Large intestine (tissue), 3 donors: ENCODE measurements around the gene ZFR. TPM values are rescaled to one million over a fixed set of nuclear protein-coding genes. Genes with fewer than 3 reads are reported as not detected.

Experiments
- DNase-seq, 2 donors: peaks; one replicate each; pipeline versions ENCODE4 v3.0.0 to v3.0.0-alpha.2; 2013
- H3K27ac ChIP-seq: one replicate; pipeline ENCODE4 v1.5.1; 2013; ENCODE audit warnings: low read length
- H3K27me3 ChIP-seq: 2 replicates; pipeline ENCODE4 v1.6.1; 2013; ENCODE audit warnings: low read length; ENCODE audit not compliant: control insufficient read depth, insufficient read depth
- H3K36me3 ChIP-seq: 2 replicates; pipeline ENCODE4 v1.6.1; 2013; ENCODE audit warnings: low read length; ENCODE audit not compliant: control insufficient read depth, insufficient read depth
- H3K4me1 ChIP-seq: one replicate; pipeline ENCODE4 v1.6.1; 2013; ENCODE audit warnings: low read length; ENCODE audit not compliant: control insufficient read depth, insufficient read depth
- H3K4me3 ChIP-seq: one replicate; pipeline ENCODE4 v1.5.1; 2013; ENCODE audit warnings: low read length
- H3K9me3 ChIP-seq: one replicate; pipeline ENCODE4 v1.6.1; 2013; ENCODE audit warnings: mild to moderate bottlenecking, low read depth, low read length, moderate library complexity; ENCODE audit not compliant: control insufficient read depth
- WGBS: methylation state at CpG from one replicate; pipeline ENCODE4 v1.1.5; 2013; ENCODE audit warnings: low lambda C conversion rate; ENCODE audit not compliant: insufficient coverage; 5-methylcytosine and 5-hydroxymethylcytosine counted together
- polyA plus RNA-seq: library from polyadenylated mRNA; unstranded; fragments of 120-200 nt; gene quantifications from one replicate; pipeline ENCODE4 v1.2.1, GENCODE V29; 2013

Gene ZFR
- polyA plus RNA-seq, 1 donor: 75.2 TPM

GRCh38 chr5:32346869-32347268 is 97.7 kb downstream of the ZFR start:
- Histone ChIP-seq H3K27ac (no peak overlapping the region), H3K4me3 (no peak overlapping the region), H3K27me3 (no peaks in the 10 kb centered on the region), H3K4me1 (no peaks in the 10 kb centered on the region), H3K9me3 (peaks cover 4% of the 10 kb centered on the region), H3K36me3 (no peaks in the 10 kb centered on the region)
- no peak for DNase-seq
- WGBS: 96% methylated on average over 2 of the region's 2 CpGs

GRCh38 chr5:32343058-32343672 is 101.4 kb downstream of the ZFR start:
- Histone ChIP-seq H3K27me3 (no peaks in the 10 kb centered on the region), H3K36me3 (no peaks in the 10 kb centered on the region), H3K27ac (no peak overlapping the region), H3K9me3 (peaks cover 17% of the 10 kb centered on the region), H3K4me1 (no peaks in the 10 kb centered on the region), H3K4me3 (no peak overlapping the region)
- WGBS: 80% methylated on average over 2 of the region's 2 CpGs
- DNase-seq: no peak

GRCh38 chr5:32342656-32343055 is 101.9 kb downstream of the ZFR start:
- no peak overlapping the region for H3K27ac ChIP-seq
- no peaks in the 10 kb centered on the region for H3K36me3 ChIP-seq
- no peak for DNase-seq
- H3K4me3 ChIP-seq: no peak overlapping the region
- peaks cover 17% of the 10 kb centered on the region for H3K9me3 ChIP-seq
- 59% methylated on average over 2 of the region's 4 CpGs for WGBS
- no peaks in the 10 kb centered on the region for H3K4me1 ChIP-seq
- H3K27me3 ChIP-seq: no peaks in the 10 kb centered on the region

GRCh38 chr5:32339878-32340277 is 104.7 kb downstream of the ZFR start:
- no peaks in the 10 kb centered on the region for H3K4me1 ChIP-seq
- WGBS: no CpG with 5 or more reads among the region's 4 CpGs
- H3K4me3 ChIP-seq: no peak overlapping the region
- no peaks in the 10 kb centered on the region for H3K36me3 ChIP-seq
- H3K27ac ChIP-seq: no peak overlapping the region
- no peaks in the 10 kb centered on the region for H3K27me3 ChIP-seq
- no peak for DNase-seq
- H3K9me3 ChIP-seq: peaks cover 13% of the 10 kb centered on the region

GRCh38 chr5:32339198-32339597 is 105.3 kb downstream of the ZFR start:
- Histone ChIP-seq H3K9me3 (peaks cover 13% of the 10 kb centered on the region), H3K4me3 (no peak overlapping the region), H3K36me3 (no peaks in the 10 kb centered on the region), H3K4me1 (no peaks in the 10 kb centered on the region), H3K27me3 (no peaks in the 10 kb centered on the region), H3K27ac (no peak overlapping the region)
- DNase-seq: no peak
- WGBS: 83% methylated on average over 2 of the region's 2 CpGs

GRCh38 chr5:32332966-32333365 is 111.6 kb downstream of the ZFR start:
- no peaks in the 10 kb centered on the region for H3K27me3 ChIP-seq
- no peaks in the 10 kb centered on the region for H3K36me3 ChIP-seq
- no peak overlapping the region for H3K4me3 ChIP-seq
- peaks cover 22% of the 10 kb centered on the region for H3K4me1 ChIP-seq
- WGBS: 100% methylated on average over 5 of the region's 10 CpGs
- H3K9me3 ChIP-seq: no peaks in the 10 kb centered on the region
- DNase-seq: no peak
- H3K27ac ChIP-seq: no peak overlapping the region

GRCh38 chr5:32332361-32332760 is 112.2 kb downstream of the ZFR start:
- DNase-seq: no peak
- H3K9me3 ChIP-seq: no peaks in the 10 kb centered on the region
- WGBS: 100% methylated on average over 1 of the region's 1 CpG
- H3K27me3 ChIP-seq: no peaks in the 10 kb centered on the region
- peaks cover 22% of the 10 kb centered on the region for H3K4me1 ChIP-seq
- H3K4me3 ChIP-seq: no peak overlapping the region
- no peak overlapping the region for H3K27ac ChIP-seq
- H3K36me3 ChIP-seq: no peaks in the 10 kb centered on the region

GRCh38 chr5:32331935-32332274 is 112.6 kb downstream of the ZFR start:
- no peaks in the 10 kb centered on the region for H3K9me3 ChIP-seq
- no peaks in the 10 kb centered on the region for H3K27me3 ChIP-seq
- no peak overlapping the region for H3K4me3 ChIP-seq
- no peak for DNase-seq
- H3K27ac ChIP-seq: peak overlapping the region; percentile 76
- WGBS: 0% methylated on average over 1 of the region's 3 CpGs
- H3K4me1 ChIP-seq: peaks cover 22% of the 10 kb centered on the region
- no peaks in the 10 kb centered on the region for H3K36me3 ChIP-seq

- H3K36me3 ChIP-seq: no peaks in the 10 kb centered on the region
- H3K27me3 ChIP-seq: no peaks in the 10 kb centered on the region
- 14% methylated on average over 2 of the region's 11 CpGs for WGBS
- no peak overlapping the region for H3K4me3 ChIP-seq
- peak overlapping the region; percentile 76 for H3K27ac ChIP-seq
- H3K4me1 ChIP-seq: peaks cover 22% of the 10 kb centered on the region
- DNase-seq: peak; percentile 46 to 79
- no peaks in the 10 kb centered on the region for H3K9me3 ChIP-seq
Observed at GRCh38 chr5:32331217-32331934, 113.2 kb downstream of the ZFR start.

- no peaks in the 10 kb centered on the region for H3K9me3 ChIP-seq
- no peak for DNase-seq
- H3K27ac ChIP-seq: peak overlapping the region; percentile 76
- no CpG with 5 or more reads among the region's 11 CpGs for WGBS
- no peak overlapping the region for H3K4me3 ChIP-seq
- no peaks in the 10 kb centered on the region for H3K36me3 ChIP-seq
- peaks cover 22% of the 10 kb centered on the region for H3K4me1 ChIP-seq
- no peaks in the 10 kb centered on the region for H3K27me3 ChIP-seq
Observed at GRCh38 chr5:32330126-32330971, 114.2 kb downstream of the ZFR start.
